AG09309 (cell line): Measurements from ENCODE around the gene USP16.

ENCODE experiments used
- DNase-seq: peaks from one replicate; pipeline ENCODE4 v3.0.0-alpha.2; 2010; ENCODE audit warnings: low read depth
- H3K4me3 ChIP-seq: 2 replicates; pipeline ENCODE4 v1.5.1; 2011; ENCODE audit warnings: mild to moderate bottlenecking, low read depth, low read length, moderate library complexity; ENCODE audit not compliant: control insufficient read depth
- TF ChIP-seq, protein P1 (sequence below): IDR thresholded peaks from 2 replicates; pipeline ENCODE4 v1.5.1; 2011; ENCODE audit warnings: mild to moderate bottlenecking, low read depth, low read length, inconsistent platforms; ENCODE audit not compliant: insufficient read depth, control insufficient read depth; ENCODE audit errors: missing control alignments

Gene USP16

GRCh38 chr21:29092102-29092959 lies 67.9 kb downstream of the USP16 start:
- DNase-seq, result no peak
- H3K4me3 ChIP-seq, result no peak overlapping the region
- TF ChIP-seq, protein P1, sequence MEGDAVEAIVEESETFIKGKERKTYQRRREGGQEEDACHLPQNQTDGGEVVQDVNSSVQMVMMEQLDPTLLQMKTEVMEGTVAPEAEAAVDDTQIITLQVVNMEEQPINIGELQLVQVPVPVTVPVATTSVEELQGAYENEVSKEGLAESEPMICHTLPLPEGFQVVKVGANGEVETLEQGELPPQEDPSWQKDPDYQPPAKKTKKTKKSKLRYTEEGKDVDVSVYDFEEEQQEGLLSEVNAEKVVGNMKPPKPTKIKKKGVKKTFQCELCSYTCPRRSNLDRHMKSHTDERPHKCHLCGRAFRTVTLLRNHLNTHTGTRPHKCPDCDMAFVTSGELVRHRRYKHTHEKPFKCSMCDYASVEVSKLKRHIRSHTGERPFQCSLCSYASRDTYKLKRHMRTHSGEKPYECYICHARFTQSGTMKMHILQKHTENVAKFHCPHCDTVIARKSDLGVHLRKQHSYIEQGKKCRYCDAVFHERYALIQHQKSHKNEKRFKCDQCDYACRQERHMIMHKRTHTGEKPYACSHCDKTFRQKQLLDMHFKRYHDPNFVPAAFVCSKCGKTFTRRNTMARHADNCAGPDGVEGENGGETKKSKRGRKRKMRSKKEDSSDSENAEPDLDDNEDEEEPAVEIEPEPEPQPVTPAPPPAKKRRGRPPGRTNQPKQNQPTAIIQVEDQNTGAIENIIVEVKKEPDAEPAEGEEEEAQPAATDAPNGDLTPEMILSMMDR, result peak; percentile 30

DNA sequence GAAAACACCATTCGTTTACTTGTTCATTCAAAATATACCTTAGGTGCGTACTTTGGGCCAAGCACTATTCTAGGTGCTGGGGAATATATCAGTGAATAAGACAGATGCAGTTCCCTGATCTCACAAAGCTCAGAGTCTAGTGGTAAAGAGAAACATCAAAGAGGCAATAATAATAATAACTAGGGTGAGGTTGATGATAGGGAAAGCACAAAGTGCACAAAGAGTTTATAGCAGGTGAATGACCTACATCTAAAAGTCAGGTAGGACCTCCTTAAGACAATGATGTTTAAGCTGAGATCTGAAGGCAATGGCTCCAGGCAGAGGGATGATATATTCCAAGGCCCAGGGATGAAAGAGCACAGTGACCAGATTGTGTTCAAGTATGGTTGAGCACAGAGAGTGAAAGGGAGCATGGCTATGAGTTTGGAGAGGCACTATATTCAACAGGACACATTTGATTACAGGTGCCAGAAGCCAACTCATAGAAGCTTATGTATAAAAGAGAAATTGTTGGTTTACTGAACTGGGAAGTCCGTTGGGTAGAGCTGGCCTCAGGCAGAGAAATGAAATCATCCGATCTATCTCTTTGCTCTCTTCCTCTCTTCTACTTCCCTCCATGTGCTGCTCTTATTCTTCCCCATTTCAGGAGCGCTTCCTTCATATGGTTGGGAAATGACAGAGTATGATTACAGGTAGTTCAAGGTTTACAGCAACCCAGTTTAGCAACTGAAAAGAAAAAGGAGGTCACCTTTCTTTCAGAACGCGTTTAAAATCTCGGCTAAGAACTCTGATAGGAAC lies 71.9 kb downstream of the USP16 start:
- H3K4me3 ChIP-seq, result no peak overlapping the region
- TF ChIP-seq, protein P1, result no peak
- no peak for DNase-seq

DNA sequence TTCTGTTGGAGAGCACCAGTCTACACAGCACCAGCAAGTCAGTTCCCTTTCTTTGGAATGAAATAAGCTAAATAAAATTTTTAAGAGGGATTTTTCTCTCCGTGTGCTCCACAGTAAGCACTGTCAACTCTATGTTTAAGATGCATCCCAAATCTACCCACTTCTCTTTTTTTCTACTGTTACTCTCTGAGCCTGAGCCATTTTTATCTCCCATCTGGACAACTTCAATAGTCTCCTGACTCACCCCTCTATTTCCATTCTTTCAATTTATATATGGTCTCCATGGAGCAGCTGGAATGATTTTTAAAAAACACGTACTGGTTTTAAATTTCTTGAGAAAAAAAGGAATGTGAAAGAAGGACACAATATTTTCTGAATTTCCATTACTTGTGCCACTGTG lies 73.7 kb downstream of the USP16 start:
- no peak overlapping the region for H3K4me3 ChIP-seq
- TF ChIP-seq, protein P1, result no peak
- DNase-seq, result no peak

GRCh38 chr21:29102791-29103257 lies 78.4 kb downstream of the USP16 start:
- DNase-seq, result no peak
- TF ChIP-seq, protein P1, result no peak
- no peak overlapping the region for H3K4me3 ChIP-seq
